Measurements from ENCODE around the gene GOLGA6L22.
"Not testable (repeated sequence)": the region's sequence is repeated elsewhere in the genome, so short reads cannot be mapped to it uniquely, and the experiment has no call there.

Gene GOLGA6L22

GRCh38 chr15:22498220-22498925 is 39.7 kb downstream of the GOLGA6L22 start:
- not testable (repeated sequence) for H3K4me1 ChIP-seq (ENCODE audit: control insufficient read depth, insufficient read depth, low read length, unreplicated experiment); H3K79me2 ChIP-seq (ENCODE audit: control insufficient read depth, insufficient read depth, low read length, unreplicated experiment)

DNA sequence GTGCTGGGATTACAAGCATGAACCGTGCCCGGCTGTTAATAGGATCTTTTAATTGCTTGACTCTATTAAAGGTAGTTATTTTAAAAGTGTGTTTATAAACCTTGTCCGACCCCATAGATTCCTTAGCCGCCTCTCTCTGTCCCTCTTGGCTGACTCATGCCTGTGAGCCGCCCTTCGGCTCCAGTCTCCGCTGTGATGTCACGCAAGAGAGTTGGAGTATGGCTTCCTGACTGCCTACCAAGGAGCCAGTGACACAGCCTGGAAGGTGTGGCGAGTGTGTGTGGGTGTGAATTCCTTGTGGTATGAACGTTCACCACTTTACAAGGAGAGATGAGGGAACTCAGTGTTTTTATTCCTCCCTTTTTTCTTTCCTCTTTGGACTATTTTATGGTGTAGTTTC is 43.6 kb downstream of the GOLGA6L22 start:
- H3K4me1 ChIP-seq (ENCODE audit: control insufficient read depth, insufficient read depth, low read length, unreplicated experiment); H3K4me3 ChIP-seq (ENCODE audit: low read depth, low read length); H3K36me3 ChIP-seq (ENCODE audit: insufficient read depth, low read length); H3K79me2 ChIP-seq (ENCODE audit: control insufficient read depth, insufficient read depth, low read length, unreplicated experiment); H3K27me3 ChIP-seq (ENCODE audit: insufficient read depth, low read length); H3K27ac ChIP-seq (ENCODE audit: low read depth, low read length); H2AFZ ChIP-seq (ENCODE audit: low read length, unreplicated experiment): not testable (repeated sequence)

More at GRCh38 chr15:22498220-22498925, 39.7 kb downstream of the GOLGA6L22 start:
- not testable (repeated sequence) for H3K4me3 ChIP-seq (ENCODE audit: low read depth, low read length); H3K27ac ChIP-seq (ENCODE audit: low read depth, low read length); H2AFZ ChIP-seq (ENCODE audit: low read length, unreplicated experiment); H3K27me3 ChIP-seq (ENCODE audit: insufficient read depth, low read length); H3K36me3 ChIP-seq (ENCODE audit: insufficient read depth, low read length)

DNA sequence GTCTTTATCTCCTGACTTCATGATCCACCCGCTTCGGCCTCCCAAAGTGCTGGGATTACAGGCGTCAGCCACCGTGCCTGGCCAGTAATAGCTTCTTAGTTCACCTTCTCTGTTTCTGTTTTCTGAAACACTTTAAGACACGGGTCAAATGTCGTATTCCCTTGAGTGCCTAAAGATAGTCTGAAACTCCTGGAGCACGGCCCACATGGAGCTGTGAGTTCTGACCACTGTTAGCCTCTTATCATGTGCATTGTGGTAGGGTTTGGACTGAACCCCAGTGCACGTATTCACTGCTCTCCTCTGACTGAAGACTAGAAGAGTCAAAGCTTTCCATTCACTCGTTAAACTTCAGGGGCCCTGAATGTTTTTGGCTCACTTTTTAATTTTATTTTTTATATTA is 48.3 kb downstream of the GOLGA6L22 start:
- not testable (repeated sequence) for H3K27ac ChIP-seq (ENCODE audit: low read depth, low read length); H2AFZ ChIP-seq (ENCODE audit: low read length, unreplicated experiment); H3K79me2 ChIP-seq (ENCODE audit: control insufficient read depth, insufficient read depth, low read length, unreplicated experiment); H3K4me3 ChIP-seq (ENCODE audit: low read depth, low read length); H3K4me1 ChIP-seq (ENCODE audit: control insufficient read depth, insufficient read depth, low read length, unreplicated experiment); H3K27me3 ChIP-seq (ENCODE audit: insufficient read depth, low read length); H3K36me3 ChIP-seq (ENCODE audit: insufficient read depth, low read length)

- not testable (repeated sequence) for H3K4me3 ChIP-seq (ENCODE audit: low read depth, low read length); H3K4me1 ChIP-seq (ENCODE audit: control insufficient read depth, insufficient read depth, low read length, unreplicated experiment); H3K79me2 ChIP-seq (ENCODE audit: control insufficient read depth, insufficient read depth, low read length, unreplicated experiment)
These were observed 57.4 kb downstream of the GOLGA6L22 start for GRCh38 chr15:22516140-22516539.

More at GRCh38 chr15:22516140-22516539, 57.4 kb downstream of the GOLGA6L22 start:
- not testable (repeated sequence) for H3K27ac ChIP-seq (ENCODE audit: low read depth, low read length); H3K36me3 ChIP-seq (ENCODE audit: insufficient read depth, low read length); H3K27me3 ChIP-seq (ENCODE audit: insufficient read depth, low read length); H2AFZ ChIP-seq (ENCODE audit: low read length, unreplicated experiment)

Measured in ACC112 (cell line).